Measurements from ENCODE around the gene DHODH. TPM values are rescaled to one million over a fixed set of nuclear protein-coding genes. Genes with fewer than 3 reads are reported as not detected.

Gene DHODH
- total and polyA plus RNA-seq, 2 of the 13 experiments (the other 11 are each of a cell fraction or from before 2014, with no cell fraction given): 10.7 to 16.4 TPM

GRCh38 chr16:72072514-72073342 is 64.2 kb downstream of the DHODH start (continued):
- TF ChIP-seq ZNF839 (CRISPR knock-in tag; IDR thresholded peaks at IDR 0.05; ENCODE audit: borderline replicate concordance) (no peak), SALL2 (CRISPR knock-in tag; IDR thresholded peaks at IDR 0.05) (0 out of 2 replicates have a peak, but pooled peaks have one; percentile 46), ZNF441 (CRISPR knock-in tag; IDR thresholded peaks at IDR 0.05; ENCODE audit: borderline replicate concordance) (no peak), ZBTB34 (CRISPR knock-in tag; IDR thresholded peaks at IDR 0.05) (no peak; the same call in 1 of the 2 replicates), ZBTB26 (CRISPR knock-in tag; IDR thresholded peaks at IDR 0.05; ENCODE audit: borderline replicate concordance) (0 out of 2 replicates have a peak, but pooled peaks have one; percentile 40), NCOA1 (CRISPR knock-in tag; IDR thresholded peaks at IDR 0.05) (no peak), ZNF652 (CRISPR knock-in tag; IDR thresholded peaks at IDR 0.05; ENCODE audit: borderline replicate concordance, low read depth) (no peak), ZSCAN22 (CRISPR knock-in tag; IDR thresholded peaks at IDR 0.05) (no peak), EED (CRISPR knock-in tag; IDR thresholded peaks at IDR 0.05) (no peak), ETV5 (CRISPR knock-in tag; IDR thresholded peaks at IDR 0.05; ENCODE audit: borderline replicate concordance) (peak; percentile 68), E2F5 (CRISPR knock-in tag; conservative IDR thresholded peaks at IDR 0.05) (peak; percentile 81), CREM (IDR thresholded peaks at IDR 0.05) (peak; percentile 60; the same call in 1 of the 2 replicates), CREM (CRISPR knock-in tag; IDR thresholded peaks at IDR 0.05) (no peak), ZFP37 (CRISPR knock-in tag; IDR thresholded peaks at IDR 0.05; ENCODE audit: borderline replicate concordance) (no peak), ZC3H4 (CRISPR knock-in tag; IDR thresholded peaks at IDR 0.05; ENCODE audit: borderline replicate concordance) (no peak), TRAFD1 (CRISPR knock-in tag; IDR thresholded peaks at IDR 0.05; ENCODE audit: borderline replicate concordance) (no peak), PRDM4 (CRISPR knock-in tag; IDR thresholded peaks at IDR 0.05; ENCODE audit: borderline replicate concordance) (no peak), GZF1 (CRISPR knock-in tag; IDR thresholded peaks at IDR 0.05) (no peak), SMARCE1 (IDR thresholded peaks at IDR 0.05; ENCODE audit: borderline replicate concordance) (no peak), ZNF619 (CRISPR knock-in tag; IDR thresholded peaks at IDR 0.05) (no peak), IKZF5 (CRISPR knock-in tag; IDR thresholded peaks at IDR 0.05) (peak; percentile 85)
